ENCODE data around the gene CYTH2.

The CYTH2 gene

GRCh38 chr19:48454150-48454730 is 14.9 kb upstream of the CYTH2 start:
- DNase-seq, result no peak

- no peak for DNase-seq
These were observed 13.8 kb upstream of the CYTH2 start, which contains the start of gene KCNJ14 for GRCh38 chr19:48455171-48455907. Gene KCNJ14 (plus strand): TSS chr19:48455574. CDS start chr19:48461725, 6,151 bp downstream.

GRCh38 chr19:48455908-48456562 is 13.1 kb upstream of the CYTH2 start:
- DNase-seq, result no peak

- no peak for DNase-seq
These were observed 12.3 kb upstream of the CYTH2 start for GRCh38 chr19:48456864-48457263.

GRCh38 chr19:48458016-48458415 is 11.2 kb upstream of the CYTH2 start:
- DNase-seq, result no peak

GRCh38 chr19:48461651-48461981 is 7.6 kb upstream of the CYTH2 start:
- DNase-seq, result no peak

- DNase-seq, result peak; percentile 34
These were observed 7.0 kb upstream of the CYTH2 start for GRCh38 chr19:48461982-48462655.

- DNase-seq, result no peak
These were observed 4.0 kb upstream of the CYTH2 start for GRCh38 chr19:48465215-48465614.

- no peak for DNase-seq
These were observed 2.4 kb upstream of the CYTH2 start for GRCh38 chr19:48466561-48467325.

- DNase-seq, result peak; percentile 100
These were observed 339 bp upstream of the CYTH2 start for GRCh38 chr19:48468772-48469288.

GRCh38 chr19:48469934-48470680 is 938 bp downstream of the CYTH2 start:
- no peak for DNase-seq

- DNase-seq, result no peak
These were observed 1.7 kb downstream of the CYTH2 start for GRCh38 chr19:48470856-48471255.

GRCh38 chr19:48471836-48472235 is 2.7 kb downstream of the CYTH2 start:
- DNase-seq, result no peak

- DNase-seq, result no peak
These were observed 4.2 kb downstream of the CYTH2 start for GRCh38 chr19:48473161-48473966.

GRCh38 chr19:48474084-48474592 is 5.0 kb downstream of the CYTH2 start:
- DNase-seq, result no peak

GRCh38 chr19:48475369-48476068 is 6.3 kb downstream of the CYTH2 start:
- no peak for DNase-seq

- DNase-seq, result no peak
These were observed 7.0 kb downstream of the CYTH2 start for GRCh38 chr19:48476176-48476575.

- DNase-seq, result no peak
These were observed 8.0 kb downstream of the CYTH2 start for GRCh38 chr19:48477067-48477685.

GRCh38 chr19:48477698-48478338 is 8.6 kb downstream of the CYTH2 start:
- DNase-seq, result no peak

Data from eye (tissue), 1 donor.